AG04450 (cell line): ENCODE measurements around the gene SLC15A4. TPM values are rescaled to one million over a fixed set of nuclear protein-coding genes. Genes with fewer than 3 reads are reported as not detected.

Experiments used
- CTCF ChIA-PET: fragments of 300-600, 350-600 bp; formaldehyde crosslinking; extraction: SDS; loops from one replicate; lab custom pipeline; 2022; ENCODE audit warnings: antibody characterized with exemption, inconsistent platforms; lab: Charles Lee
- POLR2A ChIA-PET: fragments of 350-600 bp; formaldehyde crosslinking; extraction: SDS; loops from one replicate; lab custom pipeline; 2021; ENCODE audit warnings: antibody characterized with exemption, inconsistent platforms; lab: Yijun Ruan, JAX
- DNase-seq: peaks from one replicate; pipeline ENCODE4 v3.0.0-alpha.2; 2011; ENCODE audit warnings: low read depth, low spot score
- H3K27ac ChIP-seq: one replicate; pipeline ENCODE4 v1.5.1; 2012; ENCODE audit warnings: low read depth, low read length, control low read depth
- H3K27me3 ChIP-seq: one replicate; pipeline ENCODE4 v1.6.0; 2012; ENCODE audit warnings: low read length; ENCODE audit not compliant: control insufficient read depth, insufficient read depth
- H3K4me3 ChIP-seq: 2 replicates; pipeline ENCODE4 v1.5.1; 2011; ENCODE audit warnings: mild to moderate bottlenecking, low read depth, low read length, control low read depth
- H3K9me3 ChIP-seq: 2 replicates; pipeline ENCODE4 v1.5.1; 2012; ENCODE audit warnings: low read length; ENCODE audit not compliant: control insufficient read depth, insufficient read depth
- CTCF ChIP-seq: IDR thresholded peaks from 2 replicates; pipeline ENCODE4 v1.5.1; 2011; ENCODE audit warnings: low read depth, low read length, control low read depth, inconsistent platforms
- polyA plus RNA-seq: library from polyadenylated mRNA; depleted of rRNA; stranded (reverse); fragments of >200 nt; gene quantifications from 2 replicates; pipeline ENCODE4 v1.2.3, GENCODE V29; 2011

The SLC15A4 gene
- polyA plus RNA-seq, 1 experiment, result 21.2 TPM

DNA sequence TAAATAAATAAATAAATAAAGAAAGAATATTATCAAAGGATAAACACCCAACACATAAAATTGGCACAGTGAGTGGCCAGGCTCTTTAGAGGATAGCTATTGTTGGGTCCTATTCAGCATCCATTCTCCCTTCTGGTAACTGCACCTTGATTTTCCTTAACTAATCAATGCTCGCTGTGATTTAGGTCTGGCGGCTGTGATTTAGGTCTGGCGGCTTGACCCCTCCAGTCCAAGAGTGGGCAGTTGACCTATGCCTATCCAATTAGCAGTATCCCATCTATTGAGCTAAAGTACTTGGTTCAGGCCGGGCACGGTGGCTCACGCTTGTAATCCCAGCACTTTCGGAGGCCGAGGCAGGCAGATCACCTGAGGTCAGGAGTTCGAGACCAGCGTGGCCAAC is 9.7 kb upstream of the SLC15A4 start:
- no peak for DNase-seq
- H3K9me3 ChIP-seq, result peaks cover 8% of the 10 kb centered on the region; the same call in 1 of the 2 replicates
- no peak overlapping the region for H3K27ac ChIP-seq
- ChIA-PET POLR2A (no interaction called here), CTCF (no interaction called here)
- TF ChIP-seq CTCF, result no peak
- H3K4me3 ChIP-seq, result no peak overlapping the region
- H3K27me3 ChIP-seq, result no peaks in the 10 kb centered on the region

GRCh38 chr12:128830505-128830893 is 6.7 kb upstream of the SLC15A4 start:
- no peak for TF ChIP-seq CTCF
- DNase-seq, result no peak
- ChIA-PET CTCF (no interaction called here), POLR2A (no interaction called here)
- Histone ChIP-seq H3K27me3 (no peaks in the 10 kb centered on the region), H3K4me3 (no peak overlapping the region), H3K27ac (no peak overlapping the region), H3K9me3 (peaks cover 11% of the 10 kb centered on the region)

GRCh38 chr12:128829861-128830504 is 6.2 kb upstream of the SLC15A4 start:
- H3K9me3 ChIP-seq, result peaks cover 9% of the 10 kb centered on the region
- no peak overlapping the region for H3K27ac ChIP-seq
- ChIA-PET POLR2A (no interaction called here), CTCF (no interaction called here)
- DNase-seq, result no peak
- no peak for TF ChIP-seq CTCF
- no peak overlapping the region for H3K4me3 ChIP-seq
- no peaks in the 10 kb centered on the region for H3K27me3 ChIP-seq

GRCh38 chr12:128827724-128828123 is 4.0 kb upstream of the SLC15A4 start:
- peaks cover 3% of the 10 kb centered on the region; the same call in 1 of the 2 replicates for H3K9me3 ChIP-seq
- H3K4me3 ChIP-seq, result no peak overlapping the region
- no peak for TF ChIP-seq CTCF
- no peak for DNase-seq
- H3K27ac ChIP-seq, result no peak overlapping the region
- no peaks in the 10 kb centered on the region for H3K27me3 ChIP-seq
- CTCF ChIA-PET, result no interaction called here
- POLR2A ChIA-PET, result no interaction called here

- no peak overlapping the region for H3K4me3 ChIP-seq
- no peak overlapping the region for H3K27ac ChIP-seq
- no peaks in the 10 kb centered on the region for H3K27me3 ChIP-seq
- no peak for DNase-seq
- peaks cover 3% of the 10 kb centered on the region; the same call in 1 of the 2 replicates for H3K9me3 ChIP-seq
- CTCF ChIA-PET, result no interaction called here
- no peak for TF ChIP-seq CTCF
- POLR2A ChIA-PET, result no interaction called here
Measured at GRCh38 chr12:128825835-128826234, 2.1 kb upstream of the SLC15A4 start.
